Glomerular endothelial cell (primary cell): ENCODE measurements around the gene IL17RA. TPM values are rescaled to one million over a fixed set of nuclear protein-coding genes. Genes with fewer than 3 reads are reported as not detected.
A peak's percentile ranks its signal among the peaks of the same experiment; 100 is the strongest.
"Not testable (repeated sequence)": the region's sequence is repeated elsewhere in the genome, so short reads cannot be mapped to it uniquely, and the experiment has no call there.

Experiments used
- DNase-seq: peaks from one replicate; pipeline ENCODE4 v3.0.0-alpha.2; 2011; ENCODE audit warnings: low read depth, low spot score; ENCODE audit errors: extremely low read depth
- total RNA-seq: library from RNA; depleted of rRNA; stranded (reverse); fragments of >200 nt; gene quantifications from 2 replicates; pipeline ENCODE4 v1.2.3, GENCODE V29; 2015

The IL17RA gene, protein sequence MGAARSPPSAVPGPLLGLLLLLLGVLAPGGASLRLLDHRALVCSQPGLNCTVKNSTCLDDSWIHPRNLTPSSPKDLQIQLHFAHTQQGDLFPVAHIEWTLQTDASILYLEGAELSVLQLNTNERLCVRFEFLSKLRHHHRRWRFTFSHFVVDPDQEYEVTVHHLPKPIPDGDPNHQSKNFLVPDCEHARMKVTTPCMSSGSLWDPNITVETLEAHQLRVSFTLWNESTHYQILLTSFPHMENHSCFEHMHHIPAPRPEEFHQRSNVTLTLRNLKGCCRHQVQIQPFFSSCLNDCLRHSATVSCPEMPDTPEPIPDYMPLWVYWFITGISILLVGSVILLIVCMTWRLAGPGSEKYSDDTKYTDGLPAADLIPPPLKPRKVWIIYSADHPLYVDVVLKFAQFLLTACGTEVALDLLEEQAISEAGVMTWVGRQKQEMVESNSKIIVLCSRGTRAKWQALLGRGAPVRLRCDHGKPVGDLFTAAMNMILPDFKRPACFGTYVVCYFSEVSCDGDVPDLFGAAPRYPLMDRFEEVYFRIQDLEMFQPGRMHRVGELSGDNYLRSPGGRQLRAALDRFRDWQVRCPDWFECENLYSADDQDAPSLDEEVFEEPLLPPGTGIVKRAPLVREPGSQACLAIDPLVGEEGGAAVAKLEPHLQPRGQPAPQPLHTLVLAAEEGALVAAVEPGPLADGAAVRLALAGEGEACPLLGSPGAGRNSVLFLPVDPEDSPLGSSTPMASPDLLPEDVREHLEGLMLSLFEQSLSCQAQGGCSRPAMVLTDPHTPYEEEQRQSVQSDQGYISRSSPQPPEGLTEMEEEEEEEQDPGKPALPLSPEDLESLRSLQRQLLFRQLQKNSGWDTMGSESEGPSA
- 17.5 and 27.9 TPM in 2 replicates for total RNA-seq

DNA sequence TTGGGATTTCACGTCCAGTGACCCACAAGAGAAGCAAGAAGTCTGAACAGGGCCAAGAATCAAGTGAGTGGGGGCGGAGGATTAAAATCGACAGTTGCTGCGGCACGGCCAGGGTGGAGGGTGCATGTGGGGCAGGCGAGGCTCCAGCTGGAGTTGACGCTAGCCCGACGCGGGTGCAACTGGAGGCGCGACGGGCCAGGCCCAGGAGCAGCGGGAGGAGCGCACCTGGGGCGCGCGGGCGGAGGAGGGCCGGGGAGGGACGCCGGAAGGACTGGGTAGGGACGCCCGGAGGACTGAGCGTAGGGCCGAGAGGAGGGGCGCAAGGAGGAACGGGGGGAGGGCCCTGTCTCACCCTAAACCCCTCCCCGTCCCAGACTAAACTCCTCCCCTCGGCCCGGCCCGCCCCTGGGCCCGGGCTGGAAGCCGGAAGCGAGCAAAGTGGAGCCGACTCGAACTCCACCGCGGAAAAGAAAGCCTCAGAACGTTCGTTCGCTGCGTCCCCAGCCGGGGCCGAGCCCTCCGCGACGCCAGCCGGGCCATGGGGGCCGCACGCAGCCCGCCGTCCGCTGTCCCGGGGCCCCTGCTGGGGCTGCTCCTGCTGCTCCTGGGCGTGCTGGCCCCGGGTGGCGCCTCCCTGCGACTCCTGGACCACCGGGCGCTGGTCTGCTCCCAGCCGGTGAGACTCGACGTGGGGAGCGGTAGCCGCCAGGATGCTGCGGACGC, at the start of gene IL17RA:
Gene IL17RA, plus strand, starts transcription at position 447 of the 723 bp plus-strand sequence. Its CDS starts 92 bp downstream, at position 539.
- DNase-seq: no peak

DNA sequence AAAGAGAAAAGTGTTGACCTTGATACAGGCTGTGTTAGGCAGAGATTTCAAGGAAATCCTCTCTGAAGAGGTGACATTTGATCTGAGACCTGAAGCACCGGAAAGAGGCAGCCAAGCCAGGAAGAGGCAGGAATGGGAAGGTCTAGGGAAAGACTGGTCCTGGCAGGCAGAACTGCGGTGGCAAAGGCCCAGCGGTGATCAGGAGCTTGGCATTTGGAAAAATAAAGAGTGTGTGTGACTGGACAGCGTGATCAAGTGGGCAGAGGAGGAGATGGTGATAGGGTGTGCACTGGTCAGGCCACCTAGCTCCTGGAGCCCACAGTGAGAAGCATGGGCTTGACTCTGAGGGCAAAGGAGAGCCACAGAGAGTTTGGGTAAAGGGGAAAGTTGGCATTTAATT, 49.6 kb upstream of the IL17RA start:
- DNase-seq: no peak

DNA sequence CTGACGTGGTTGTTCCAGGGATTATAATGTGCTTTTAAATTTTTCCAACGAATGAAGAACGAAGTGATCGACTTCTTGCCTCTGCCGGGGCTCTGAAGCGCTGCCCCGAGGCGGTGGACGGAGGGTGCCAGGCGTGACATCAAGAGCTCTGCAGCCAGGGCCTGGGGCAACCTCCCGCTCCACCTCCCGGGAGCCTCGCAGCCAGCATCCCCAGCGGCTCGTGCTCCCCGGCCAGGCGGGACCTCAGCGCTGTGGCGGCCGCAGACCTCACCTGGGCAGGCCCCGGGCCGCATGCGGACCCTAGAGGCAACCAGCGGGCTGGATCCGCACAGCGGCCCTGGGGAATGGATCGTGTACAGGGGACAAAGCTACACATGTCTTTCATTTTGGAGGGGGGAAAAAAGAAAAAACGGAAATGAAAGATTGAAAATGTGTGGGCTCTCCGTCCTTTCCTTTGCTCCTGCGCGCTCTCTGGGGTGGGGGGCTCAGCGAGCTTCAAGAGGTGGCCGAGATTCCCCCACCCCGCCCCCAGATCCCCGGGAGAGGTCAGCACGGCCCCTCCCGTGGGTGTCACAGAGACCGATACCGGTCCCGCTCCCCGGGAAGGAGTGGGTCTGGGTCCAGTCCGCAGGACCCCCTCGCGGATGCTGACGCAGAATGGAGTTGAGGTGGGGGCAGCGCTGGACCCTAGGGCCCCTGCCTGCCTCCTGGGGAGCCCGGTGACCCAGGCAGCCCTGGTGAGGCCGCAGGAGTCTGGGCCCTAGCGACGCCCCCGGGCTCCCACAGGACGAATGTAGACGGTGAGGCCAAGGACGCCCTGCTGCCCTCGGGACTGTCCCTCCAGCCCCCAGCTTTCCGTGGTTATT, 48.6 kb upstream of the IL17RA start:
- not testable (repeated sequence) for DNase-seq

DNA sequence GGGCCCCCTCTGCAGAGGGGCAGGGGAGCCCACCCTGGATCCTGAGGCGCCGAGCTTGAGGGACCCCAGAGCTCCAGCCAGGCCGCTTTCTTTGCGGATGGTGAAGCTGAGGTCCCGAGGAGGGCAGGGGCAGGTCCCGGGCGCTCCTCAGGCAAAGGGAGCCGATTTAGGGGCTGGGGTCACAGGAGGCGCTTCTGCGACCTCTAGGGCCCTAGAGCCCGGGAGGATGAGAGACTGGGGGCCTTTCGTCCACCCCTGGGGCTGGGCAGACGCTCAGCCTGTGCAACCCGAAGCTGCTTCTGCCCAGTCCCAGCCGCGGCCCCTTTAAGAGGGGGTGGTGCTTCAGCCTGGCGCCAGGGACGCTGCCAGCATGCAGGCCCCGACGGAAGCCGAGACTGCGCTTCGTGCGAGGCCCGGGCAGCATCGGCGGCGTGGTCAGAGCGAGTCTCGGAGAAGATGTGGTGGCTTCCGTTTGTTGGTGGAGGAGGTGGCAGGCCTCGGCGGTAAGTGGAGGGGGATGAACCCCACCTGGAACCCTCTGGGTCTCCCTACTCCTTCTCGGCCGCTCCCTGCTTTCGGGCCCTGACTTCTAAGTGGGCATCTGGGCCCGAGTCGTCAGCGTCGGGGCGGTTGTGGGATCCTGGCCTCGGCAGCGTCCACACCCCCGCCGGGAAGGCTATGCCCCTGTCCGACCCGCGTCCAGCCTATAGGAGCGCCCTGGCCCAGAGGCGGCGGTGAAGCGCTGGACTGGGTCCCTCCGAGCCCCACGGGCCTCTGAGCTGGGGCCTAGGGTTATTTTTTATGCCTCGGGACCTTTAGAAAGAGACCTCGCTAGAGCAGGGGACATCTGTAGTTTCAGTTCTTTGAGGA, 47.7 kb upstream of the IL17RA start:
- DNase-seq: not testable (repeated sequence)

DNA sequence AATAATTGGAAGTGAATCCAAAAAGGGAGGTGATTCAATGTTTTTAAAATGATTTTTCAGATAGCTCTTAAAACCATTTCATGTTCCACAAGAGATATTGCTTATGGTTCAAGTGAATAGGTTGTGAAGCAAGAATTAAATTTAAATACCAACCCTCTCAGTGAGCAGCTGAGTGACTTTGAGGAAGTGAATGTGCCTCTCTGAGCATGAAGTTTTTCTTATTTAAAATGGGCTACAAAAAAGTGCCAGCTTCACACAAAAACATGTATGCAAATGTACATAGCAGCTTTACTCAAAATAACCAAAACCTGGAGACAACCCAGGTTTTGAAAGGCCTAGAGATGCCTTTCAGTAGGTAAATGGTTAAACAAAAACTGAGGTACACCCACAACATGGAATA, 41.3 kb upstream of the IL17RA start:
- no peak for DNase-seq

DNA sequence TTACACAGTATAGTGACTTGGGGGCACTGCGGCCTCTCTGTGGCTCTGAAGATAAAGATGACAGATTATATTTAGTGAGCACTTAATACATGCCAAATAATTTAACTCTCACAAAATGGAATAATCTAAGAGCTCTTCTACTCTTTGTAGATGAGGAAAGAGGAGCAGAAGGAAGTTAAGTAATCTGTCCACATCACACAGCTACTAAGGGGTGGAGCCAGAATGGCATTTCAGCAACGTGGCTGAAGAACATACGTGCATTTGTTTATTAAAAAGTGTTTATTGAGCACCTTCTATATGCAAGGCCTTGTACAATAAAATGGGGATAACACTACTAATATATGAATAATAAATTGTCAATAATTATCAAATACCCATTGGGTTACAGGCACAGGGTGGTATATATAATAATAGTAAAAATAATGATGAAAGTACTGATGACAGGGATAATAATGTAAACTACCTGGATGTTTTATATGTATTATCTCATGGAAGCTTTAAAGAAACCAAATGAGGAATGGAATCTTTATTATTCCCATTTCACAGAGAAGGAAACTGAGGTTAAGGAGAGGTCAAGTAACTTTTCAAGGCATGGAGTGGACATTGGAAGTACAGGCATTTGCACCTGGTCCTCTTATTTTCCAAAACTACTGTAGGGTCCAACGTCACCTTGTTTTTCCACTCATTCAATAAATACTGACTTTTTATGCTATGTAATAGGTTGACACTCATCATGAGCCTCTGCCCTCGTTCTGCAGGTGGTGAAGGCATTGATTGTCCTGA, 38.0 kb upstream of the IL17RA start:
- DNase-seq: no peak

DNA sequence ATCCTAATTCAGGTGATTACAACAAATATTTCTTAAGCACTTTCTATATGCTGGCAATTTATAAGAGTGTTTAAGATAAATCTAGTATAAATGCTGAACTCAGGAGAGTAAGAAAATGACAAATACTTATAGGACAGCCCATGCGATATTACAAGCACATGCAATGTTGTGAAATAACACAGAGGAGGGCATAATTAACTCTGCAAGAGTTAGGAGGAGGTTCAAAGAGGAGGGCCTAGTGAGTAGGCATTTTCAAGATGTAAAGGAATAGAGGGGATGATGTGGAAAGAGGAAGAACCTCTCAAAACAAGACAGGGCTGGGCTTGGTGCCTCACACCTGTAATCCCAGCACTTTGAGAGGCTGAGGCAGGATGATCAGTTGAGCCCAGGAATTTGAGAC, 37.1 kb upstream of the IL17RA start:
- DNase-seq: no peak

DNA sequence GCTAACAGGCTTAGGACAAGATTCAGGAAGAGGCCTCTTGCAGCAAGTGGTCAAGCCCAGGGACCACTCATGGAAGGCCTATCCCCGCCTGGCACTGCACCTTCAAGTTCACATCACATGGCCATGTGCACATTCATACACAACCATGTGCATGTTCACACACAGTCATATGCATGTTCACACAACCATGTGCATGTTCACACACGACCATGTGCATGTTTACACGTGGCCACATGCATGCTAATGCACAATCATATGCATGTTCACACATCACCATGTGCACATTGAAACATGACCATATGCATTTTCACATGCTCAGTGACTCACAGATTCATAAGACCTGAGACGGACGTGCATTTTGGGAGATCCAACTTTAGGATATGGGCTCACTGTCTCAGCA, 28.7 kb upstream of the IL17RA start:
- no peak for DNase-seq

DNA sequence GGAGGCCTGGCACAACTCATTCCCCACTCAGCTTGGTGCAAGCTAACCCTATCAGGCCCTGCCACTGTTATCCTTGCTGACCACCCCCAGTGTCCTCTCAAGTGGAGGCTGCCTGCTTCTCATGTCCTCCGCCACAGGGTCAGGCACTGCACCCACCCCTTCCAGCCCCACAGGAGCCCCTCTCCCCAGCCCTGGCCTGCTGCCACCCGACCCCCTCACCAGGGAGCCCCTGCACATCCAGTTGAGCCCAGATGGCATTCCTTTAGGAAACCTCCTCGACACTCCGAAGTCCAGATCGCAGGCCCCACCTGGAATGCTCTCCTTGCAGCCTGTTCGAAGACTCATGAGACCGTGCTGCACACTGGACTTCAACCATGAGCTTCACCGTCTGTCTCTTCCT, 28.0 kb upstream of the IL17RA start:
- DNase-seq: no peak

DNA sequence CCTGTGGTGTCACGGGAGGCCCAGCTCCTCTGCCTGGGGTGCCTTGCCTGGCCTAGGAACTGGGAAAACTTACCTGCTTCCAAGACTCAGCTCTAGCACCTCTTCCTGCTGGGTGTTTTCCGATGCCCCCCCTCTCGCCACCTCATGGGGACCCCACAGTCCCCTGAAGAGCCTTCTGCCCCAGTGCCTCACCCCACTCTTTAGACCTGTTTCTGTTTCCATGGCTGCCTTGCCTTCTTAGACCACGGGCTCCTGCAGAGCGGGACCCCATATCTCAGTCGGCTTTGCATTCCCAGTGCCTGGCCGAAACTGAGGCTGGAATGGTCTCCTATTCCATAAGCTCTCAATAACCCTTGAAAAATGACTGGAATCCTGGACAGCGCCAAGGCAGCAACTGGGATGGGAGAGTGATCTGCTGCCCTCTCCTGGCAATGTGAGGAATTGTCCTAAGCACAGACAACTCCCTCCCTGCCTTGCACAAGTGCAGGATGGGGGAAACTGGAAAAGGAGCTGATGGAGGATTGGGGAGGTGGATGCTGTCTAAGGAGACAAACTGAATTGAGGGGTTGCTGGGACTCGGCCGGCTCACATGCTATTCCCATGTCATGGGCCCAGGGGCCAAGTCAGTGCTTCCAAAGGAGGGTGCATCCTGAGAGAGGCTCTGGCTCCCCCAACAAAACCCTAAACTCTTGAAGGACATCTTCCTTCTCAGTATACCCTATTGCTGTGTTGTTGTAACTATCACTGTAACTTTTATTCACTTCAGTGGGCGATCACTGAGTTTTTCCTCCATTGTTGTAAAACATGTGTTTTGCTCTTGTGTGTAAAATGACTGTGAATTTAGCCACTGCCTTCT, 26.6 kb upstream of the IL17RA start:
- no peak for DNase-seq

DNA sequence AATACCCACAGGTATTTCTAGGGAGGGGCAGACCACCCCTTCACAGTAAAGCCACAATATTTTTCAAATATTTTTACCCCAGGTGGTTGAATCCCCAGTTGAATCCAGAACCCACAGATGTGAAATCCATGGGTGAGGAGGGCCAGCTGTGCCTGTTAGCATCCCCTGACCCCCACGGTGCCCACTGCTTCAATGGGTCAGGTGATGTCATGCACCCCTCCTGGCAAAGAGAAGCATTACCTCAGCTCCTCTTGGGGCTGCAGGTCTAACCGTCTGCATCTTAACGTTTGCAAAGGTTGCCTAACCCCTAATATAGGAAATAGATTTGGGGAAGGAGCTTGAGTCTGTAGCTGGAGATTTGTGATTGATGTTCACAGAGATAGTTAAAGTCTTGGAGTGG, 24.7 kb upstream of the IL17RA start:
- no peak for DNase-seq

DNA sequence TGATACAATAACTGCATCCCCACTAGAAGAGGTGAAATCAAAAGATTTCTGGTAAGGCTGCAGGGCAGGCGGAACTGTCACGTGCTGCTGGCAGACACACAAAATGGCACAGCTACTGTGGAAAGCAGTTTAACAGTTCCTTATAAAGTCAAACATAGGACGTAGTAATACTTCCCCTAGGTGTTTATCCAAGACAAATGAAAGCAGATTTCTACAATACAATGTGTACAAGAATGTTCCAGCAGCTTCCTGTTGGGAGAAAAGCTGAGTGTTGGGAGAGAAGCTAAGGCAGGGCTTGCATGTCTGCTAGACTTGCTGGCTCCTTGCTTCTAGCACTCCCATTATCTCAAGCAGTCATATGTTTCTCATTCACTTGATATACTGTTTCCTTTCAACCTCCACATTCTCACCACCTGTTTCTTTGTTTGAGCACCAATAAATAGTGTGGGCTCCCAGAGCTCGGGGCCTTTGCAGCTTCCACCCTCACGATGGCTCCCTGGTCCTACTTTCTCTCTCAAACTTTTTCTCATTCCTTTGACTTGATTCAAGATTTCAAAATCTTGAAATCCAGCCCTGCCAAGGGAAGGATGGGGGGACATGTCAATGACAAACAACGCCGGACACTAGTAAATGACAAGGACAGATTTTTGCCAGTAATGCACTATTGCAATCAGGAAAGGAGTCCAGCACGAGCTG, 21.2 kb upstream of the IL17RA start:
- DNase-seq: peak; percentile 86

DNA sequence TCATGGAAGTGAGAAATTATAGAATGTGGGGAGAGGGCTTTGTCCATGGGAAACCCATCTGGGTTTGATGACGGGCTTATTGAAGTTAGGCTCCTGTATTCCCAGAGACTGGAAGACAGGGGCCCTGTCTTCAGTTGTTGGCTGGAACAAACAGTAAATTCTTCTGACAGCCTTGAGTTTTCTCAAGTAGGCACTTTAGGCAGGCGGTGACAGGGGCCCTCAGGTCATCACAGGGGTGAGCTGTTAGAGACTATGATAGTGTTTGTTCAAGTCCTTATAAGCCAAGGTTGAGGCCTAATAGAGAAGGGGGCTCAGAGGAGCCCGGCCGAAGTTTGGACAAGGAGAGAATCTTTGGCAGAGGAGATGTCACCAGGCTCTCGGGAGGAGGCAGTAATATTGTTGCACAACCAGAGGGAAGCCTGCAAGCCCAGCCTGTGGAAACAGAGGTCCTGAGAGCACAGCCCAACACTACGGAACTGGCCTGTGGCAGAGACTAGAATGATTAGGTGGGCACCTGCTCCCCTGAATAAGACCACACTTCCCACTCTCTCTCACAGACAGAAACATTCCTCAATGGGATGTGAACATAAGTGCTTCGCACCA, 20.2 kb upstream of the IL17RA start:
- DNase-seq: no peak

DNA sequence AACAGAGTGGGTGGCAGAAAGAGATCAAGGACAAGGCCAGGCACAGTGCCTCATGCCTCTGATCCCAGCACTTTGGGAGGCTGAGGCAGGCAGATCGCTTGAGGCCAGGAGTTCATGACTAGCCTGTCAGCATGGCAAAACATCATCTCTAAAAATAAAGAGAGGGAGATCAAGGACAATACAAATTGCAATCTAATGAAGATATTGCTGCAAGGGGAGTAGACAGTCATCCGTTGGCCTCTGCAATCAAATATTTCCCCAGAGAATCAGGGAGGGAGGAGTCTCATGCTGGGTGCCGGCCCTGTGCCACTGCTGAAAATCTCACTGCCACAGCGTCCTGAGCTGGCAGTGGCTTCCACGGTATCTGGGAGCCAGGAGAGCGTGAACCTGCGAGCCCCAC, 19.4 kb upstream of the IL17RA start:
- DNase-seq: no peak

DNA sequence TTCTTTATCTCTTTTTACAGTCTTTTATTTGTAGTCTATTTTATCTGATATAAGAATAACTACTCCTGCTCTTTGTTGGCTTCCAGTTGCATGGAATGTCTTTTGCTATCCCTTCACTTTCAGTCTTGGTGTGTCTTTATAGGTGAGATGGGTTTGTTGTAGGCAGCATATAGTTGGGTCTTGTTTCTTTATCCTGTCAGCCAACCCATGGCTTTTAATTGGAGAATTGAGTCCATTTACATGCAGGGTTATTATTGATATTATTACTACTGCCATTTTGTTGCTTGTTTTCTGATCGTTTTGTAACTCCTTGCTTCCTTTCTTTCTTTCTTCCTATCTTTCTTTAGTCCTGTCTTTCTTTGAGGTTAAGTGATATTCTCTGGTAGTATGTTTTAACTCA, 11.9 kb upstream of the IL17RA start:
- DNase-seq: no peak

DNA sequence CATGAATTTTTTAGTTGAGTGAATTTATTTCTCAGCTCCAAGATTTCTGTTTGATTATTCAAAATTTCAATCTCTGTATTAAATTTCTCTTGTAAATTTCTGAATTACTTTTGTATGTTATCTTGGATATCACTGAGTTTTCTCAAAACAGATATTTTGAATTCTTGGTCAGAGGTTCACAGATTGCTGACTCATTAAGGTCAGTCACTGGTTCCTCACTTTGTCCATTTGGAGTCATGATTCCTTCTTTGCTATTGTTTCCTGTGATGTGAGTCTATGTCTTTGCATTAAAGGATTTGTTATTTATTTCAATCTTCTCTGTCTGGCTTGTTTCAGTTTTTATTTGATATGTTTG, 10.2 kb upstream of the IL17RA start:
- no peak for DNase-seq

DNA sequence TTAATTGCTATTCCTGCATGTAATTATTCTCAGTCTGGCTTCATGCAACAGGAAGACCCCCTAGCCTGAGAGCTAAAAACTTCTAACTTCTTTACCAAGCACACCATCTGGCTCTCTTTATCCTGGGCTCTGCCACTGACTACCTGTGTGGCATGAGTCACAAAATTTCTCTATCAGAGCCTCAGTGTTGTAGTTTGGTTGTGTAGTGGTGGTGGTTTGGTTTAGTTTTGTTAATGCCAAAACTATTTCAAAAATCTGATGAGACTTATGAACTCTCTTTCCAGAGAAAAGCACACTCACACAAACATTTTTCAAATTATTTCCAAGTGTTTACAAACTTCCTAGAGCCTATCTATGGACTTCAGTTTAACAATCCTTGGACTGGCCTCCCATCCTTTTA, 7.5 kb upstream of the IL17RA start:
- no peak for DNase-seq
